ENCODE results near the gene ABCF1. TPM values are rescaled to one million over a fixed set of nuclear protein-coding genes. Genes with fewer than 3 reads are reported as not detected.

ABCF1 gene
- total and polyA plus RNA-seq, 9 of the 15 experiments (the other 6 are each of a cell fraction or from before 2014, with no cell fraction given), result 41.6 to 193 (median 102) TPM

- TF ChIP-seq, protein P1, sequence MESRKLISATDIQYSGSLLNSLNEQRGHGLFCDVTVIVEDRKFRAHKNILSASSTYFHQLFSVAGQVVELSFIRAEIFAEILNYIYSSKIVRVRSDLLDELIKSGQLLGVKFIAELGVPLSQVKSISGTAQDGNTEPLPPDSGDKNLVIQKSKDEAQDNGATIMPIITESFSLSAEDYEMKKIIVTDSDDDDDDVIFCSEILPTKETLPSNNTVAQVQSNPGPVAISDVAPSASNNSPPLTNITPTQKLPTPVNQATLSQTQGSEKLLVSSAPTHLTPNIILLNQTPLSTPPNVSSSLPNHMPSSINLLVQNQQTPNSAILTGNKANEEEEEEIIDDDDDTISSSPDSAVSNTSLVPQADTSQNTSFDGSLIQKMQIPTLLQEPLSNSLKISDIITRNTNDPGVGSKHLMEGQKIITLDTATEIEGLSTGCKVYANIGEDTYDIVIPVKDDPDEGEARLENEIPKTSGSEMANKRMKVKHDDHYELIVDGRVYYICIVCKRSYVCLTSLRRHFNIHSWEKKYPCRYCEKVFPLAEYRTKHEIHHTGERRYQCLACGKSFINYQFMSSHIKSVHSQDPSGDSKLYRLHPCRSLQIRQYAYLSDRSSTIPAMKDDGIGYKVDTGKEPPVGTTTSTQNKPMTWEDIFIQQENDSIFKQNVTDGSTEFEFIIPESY (CRISPR knock-in tag; IDR thresholded peaks at IDR 0.05), result peak; percentile 18; the same call in 1 of the 2 replicates
- no peak for TF ChIP-seq FOXO4 (CRISPR knock-in tag; IDR thresholded peaks at IDR 0.05)
These were observed 47.1 kb downstream of the ABCF1 start (continued) for GRCh38 chr6:30618270-30618797.

GRCh38 chr6:30619561-30619960 is 48.3 kb downstream of the ABCF1 start:
- in situ Hi-C loops (cut with MboI), result no loop called here
- Histone ChIP-seq H2AFZ (ENCODE audit: low read depth, low read length) (no peak overlapping the region), H3K9me1 (ENCODE audit: control insufficient read depth, insufficient read depth, low read length) (no peaks in the 10 kb centered on the region), H3K27me3 (ENCODE audit: control insufficient read depth in 2 of 2, insufficient read depth in 2 of 2, low read length in 2 of 2) (no peaks in the 10 kb centered on the region), H4K20me1 (replicated peaks; ENCODE audit: control insufficient read depth, insufficient read depth, low read length) (peaks cover 8% of the 10 kb centered on the region; the same call in 1 of the 2 replicates), H3K9ac (ENCODE audit: insufficient read depth in 1 of 2, low read depth in 2 of 2, low read length in 2 of 2) (peak overlapping the region; percentile 50 to 99; a peak in 3 of 4 replicates), H3K4me1 (replicated peaks in 1 of 2; ENCODE audit: control insufficient read depth in 2 of 2, insufficient read depth in 2 of 2, low read length in 2 of 2) (peaks cover 4 to 5% of the 10 kb centered on the region in 2 experiments; a peak in 3 of 5 replicates), H3K4me3 (no peak overlapping the region; the same call in 1 of the 2 replicates), H3K9me3 (replicated peaks; ENCODE audit: control insufficient read depth, insufficient read depth, low read depth, low read length) (no peaks in the 10 kb centered on the region), H3K27ac (ENCODE audit: extremely low read depth, low read depth, low read length) (peak overlapping the region; percentile 30; the same call in 2 of the 3 replicates), H3K79me2 (ENCODE audit: control insufficient read depth, insufficient read depth, low read length) (peaks cover 51% of the 10 kb centered on the region), H3K36me3 (ENCODE audit: control insufficient read depth, insufficient read depth, low read length) (peaks cover 73% of the 10 kb centered on the region), H3K4me2 (ENCODE audit: insufficient read depth, low read length) (no peak overlapping the region)
- ChIA-PET CTCF (ENCODE audit: low intra/inter-chr PET ratio) (no interaction called here), POLR2A (no interaction called here)
- no TSS peak for BruUV-seq (replicated peaks)
- TF ChIP-seq NEUROD1 (IDR thresholded peaks at IDR 0.05; ENCODE audit: borderline replicate concordance, low read depth, low read length, partially characterized antibody), result no peak
- TF ChIP-seq, protein P1 (CRISPR knock-in tag; IDR thresholded peaks at IDR 0.05), result peak; percentile 23; the same call in 1 of the 2 replicates
- TF ChIP-seq ZNF707 (CRISPR knock-in tag; conservative IDR thresholded peaks at IDR 0.05), result no peak
- no peak for TF ChIP-seq HLTF (IDR thresholded peaks at IDR 0.05)
- no peak for TF ChIP-seq HSF4 (CRISPR knock-in tag; IDR thresholded peaks at IDR 0.05; ENCODE audit: borderline replicate concordance)
- TF ChIP-seq, protein P2, sequence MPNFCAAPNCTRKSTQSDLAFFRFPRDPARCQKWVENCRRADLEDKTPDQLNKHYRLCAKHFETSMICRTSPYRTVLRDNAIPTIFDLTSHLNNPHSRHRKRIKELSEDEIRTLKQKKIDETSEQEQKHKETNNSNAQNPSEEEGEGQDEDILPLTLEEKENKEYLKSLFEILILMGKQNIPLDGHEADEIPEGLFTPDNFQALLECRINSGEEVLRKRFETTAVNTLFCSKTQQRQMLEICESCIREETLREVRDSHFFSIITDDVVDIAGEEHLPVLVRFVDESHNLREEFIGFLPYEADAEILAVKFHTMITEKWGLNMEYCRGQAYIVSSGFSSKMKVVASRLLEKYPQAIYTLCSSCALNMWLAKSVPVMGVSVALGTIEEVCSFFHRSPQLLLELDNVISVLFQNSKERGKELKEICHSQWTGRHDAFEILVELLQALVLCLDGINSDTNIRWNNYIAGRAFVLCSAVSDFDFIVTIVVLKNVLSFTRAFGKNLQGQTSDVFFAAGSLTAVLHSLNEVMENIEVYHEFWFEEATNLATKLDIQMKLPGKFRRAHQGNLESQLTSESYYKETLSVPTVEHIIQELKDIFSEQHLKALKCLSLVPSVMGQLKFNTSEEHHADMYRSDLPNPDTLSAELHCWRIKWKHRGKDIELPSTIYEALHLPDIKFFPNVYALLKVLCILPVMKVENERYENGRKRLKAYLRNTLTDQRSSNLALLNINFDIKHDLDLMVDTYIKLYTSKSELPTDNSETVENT (CRISPR knock-in tag; IDR thresholded peaks at IDR 0.05), result 0 out of 2 replicates have a peak, but pooled peaks have one; percentile 9
- no peak for TF ChIP-seq TEAD1 (CRISPR knock-in tag; IDR thresholded peaks at IDR 0.05)
- no peak for FAIRE-seq
- intact Hi-C loops (cut with micrococcal nuclease), result loop anchor here (5.0 kb wide), 1 partner anchor 208 kb away; no protein-coding TSS in a partner anchor
- DNase-seq (ENCODE audit: extremely low read depth in 1 of 4, low spot score in 3 of 4), result no peak
- no peak for ATAC-seq
- 97% methylated on average over 11 of the region's 11 CpGs for WGBS (ENCODE audit: insufficient coverage, low coverage, missing lambda C conversion rate)

All from K562 (cell line).